GM21619 (cell line): ENCODE data around the gene HEYL.

ENCODE experiments used
- ATAC-seq: cut with Tn5 transposase; IDR thresholded peaks from one replicate; pipeline ENCODE4 v1.9.1; 2021; ENCODE audit not compliant: unreplicated experiment

HEYL gene

GRCh38 chr1:39638965-39639304 is 508 bp downstream of the HEYL start:
- ATAC-seq: no peak

- no peak for ATAC-seq
These were observed 2.1 kb downstream of the HEYL start for GRCh38 chr1:39637361-39637760.

GRCh38 chr1:39635871-39636210 is 3.6 kb downstream of the HEYL start:
- ATAC-seq: no peak

- ATAC-seq: no peak
These were observed 4.1 kb downstream of the HEYL start for GRCh38 chr1:39635205-39635870.

GRCh38 chr1:39633422-39633821 is 6.0 kb downstream of the HEYL start:
- ATAC-seq: no peak

- no peak for ATAC-seq
These were observed 6.6 kb downstream of the HEYL start for GRCh38 chr1:39632682-39633417.

- ATAC-seq: no peak
These were observed 7.1 kb downstream of the HEYL start for GRCh38 chr1:39632323-39632681.

- ATAC-seq: no peak
These were observed 7.8 kb downstream of the HEYL start for GRCh38 chr1:39631361-39632322.

- ATAC-seq: no peak
These were observed 10.6 kb downstream of the HEYL start for GRCh38 chr1:39628807-39629350.

GRCh38 chr1:39626646-39627045 is 12.8 kb downstream of the HEYL start:
- no peak for ATAC-seq

GRCh38 chr1:39625462-39626273 is 13.8 kb downstream of the HEYL start:
- no peak for ATAC-seq

GRCh38 chr1:39625009-39625408 is 14.4 kb downstream of the HEYL start:
- ATAC-seq: no peak

GRCh38 chr1:39623053-39623452 is 16.4 kb downstream of the HEYL start:
- no peak for ATAC-seq

- ATAC-seq: no peak
These were observed 17.0 kb downstream of the HEYL start for GRCh38 chr1:39622427-39622826.

- ATAC-seq: no peak
These were observed 18.7 kb downstream of the HEYL start for GRCh38 chr1:39620659-39621165.

- no peak for ATAC-seq
These were observed 21.9 kb downstream of the HEYL start for GRCh38 chr1:39617488-39618049.

- ATAC-seq: no peak
These were observed 24.3 kb downstream of the HEYL start for GRCh38 chr1:39615086-39615673.

- ATAC-seq: no peak
These were observed 25.0 kb downstream of the HEYL start for GRCh38 chr1:39614488-39614887.

GRCh38 chr1:39613250-39613649 is 26.2 kb downstream of the HEYL start:
- no peak for ATAC-seq
